Activated CD8-positive, alpha-beta memory T cell treated with anti-CD3 and anti-CD28 coated beads for 36 hours (primary cell): ENCODE data around the gene DACH1. TPM values are rescaled to one million over a fixed set of nuclear protein-coding genes. Genes with fewer than 3 reads are reported as not detected.
"Not testable (repeated sequence)": the region's sequence is repeated elsewhere in the genome, so short reads cannot be mapped to it uniquely, and the experiment has no call there.

ENCODE experiments used
- CTCF ChIA-PET: fragments of 350-600 bp; sonication (Branson Sonifier 250); formaldehyde crosslinking; loops from one replicate; lab custom pipeline; 2021; ENCODE audit warnings: antibody characterized with exemption; lab: Charles Lee
- POLR2A ChIA-PET: fragments of 350-600 bp; sonication (Branson Sonifier 250); formaldehyde crosslinking; loops from one replicate; lab custom pipeline; 2021; ENCODE audit warnings: antibody characterized with exemption; lab: Charles Lee
- total RNA-seq, 2 experiments: library from RNA; stranded (reverse); gene quantifications; one replicate each; pipeline ENCODE4 v1.2.3, GENCODE V29; 2021

Gene DACH1
- total RNA-seq, 2 experiments from 2014 or later = not detected

- POLR2A ChIA-PET, CTCF ChIA-PET: not testable (repeated sequence)
Measured at GRCh38 chr13:71837582-71837981, 29.4 kb downstream of the DACH1 start.

GRCh38 chr13:71831716-71832115, 35.3 kb downstream of the DACH1 start:
- CTCF ChIA-PET = no interaction called here
- POLR2A ChIA-PET = no interaction called here

- CTCF ChIA-PET = no interaction called here
Measured at GRCh38 chr13:71830736-71831135, 36.3 kb downstream of the DACH1 start.

GRCh38 chr13:71830323-71830722, 36.7 kb downstream of the DACH1 start:
- POLR2A ChIA-PET = no interaction called here
- CTCF ChIA-PET = no interaction called here

More at GRCh38 chr13:71830736-71831135, 36.3 kb downstream of the DACH1 start:
- POLR2A ChIA-PET = no interaction called here

GRCh38 chr13:71829547-71829946, 37.5 kb downstream of the DACH1 start:
- POLR2A ChIA-PET = no interaction called here
- CTCF ChIA-PET = no interaction called here

- CTCF ChIA-PET = no interaction called here
- POLR2A ChIA-PET = no interaction called here
Measured at GRCh38 chr13:71828564-71828963, 38.4 kb downstream of the DACH1 start.

GRCh38 chr13:71828117-71828516, 38.9 kb downstream of the DACH1 start:
- ChIA-PET POLR2A (no interaction called here), CTCF (no interaction called here)

- ChIA-PET CTCF (no interaction called here), POLR2A (no interaction called here)
Measured at GRCh38 chr13:71827241-71827640, 39.8 kb downstream of the DACH1 start.

GRCh38 chr13:71820699-71821098, 46.3 kb downstream of the DACH1 start:
- ChIA-PET CTCF (no interaction called here), POLR2A (no interaction called here)

- ChIA-PET CTCF (no interaction called here), POLR2A (no interaction called here)
Measured at GRCh38 chr13:71817335-71817734, 49.7 kb downstream of the DACH1 start.

GRCh38 chr13:71814806-71815360, 52.1 kb downstream of the DACH1 start:
- ChIA-PET CTCF (no interaction called here), POLR2A (no interaction called here)

- ChIA-PET POLR2A (no interaction called here), CTCF (no interaction called here)
Measured at GRCh38 chr13:71813187-71813586, 53.8 kb downstream of the DACH1 start.

- ChIA-PET CTCF (no interaction called here), POLR2A (no interaction called here)
Measured at GRCh38 chr13:71811344-71811743, 55.7 kb downstream of the DACH1 start.

GRCh38 chr13:71808708-71809107, 58.3 kb downstream of the DACH1 start:
- CTCF ChIA-PET = no interaction called here
- POLR2A ChIA-PET = no interaction called here

GRCh38 chr13:71806886-71807285, 60.1 kb downstream of the DACH1 start:
- CTCF ChIA-PET = no interaction called here
- POLR2A ChIA-PET = no interaction called here

GRCh38 chr13:71803066-71803465, 63.9 kb downstream of the DACH1 start:
- CTCF ChIA-PET = no interaction called here
- POLR2A ChIA-PET = no interaction called here

- POLR2A ChIA-PET = no interaction called here
- CTCF ChIA-PET = no interaction called here
Measured at GRCh38 chr13:71801781-71802180, 65.2 kb downstream of the DACH1 start.

- POLR2A ChIA-PET = no interaction called here
- CTCF ChIA-PET = no interaction called here
Measured at GRCh38 chr13:71801165-71801760, 65.7 kb downstream of the DACH1 start.

GRCh38 chr13:71799324-71799723, 67.7 kb downstream of the DACH1 start:
- ChIA-PET CTCF (no interaction called here), POLR2A (no interaction called here)

GRCh38 chr13:71798707-71799106, 68.3 kb downstream of the DACH1 start:
- CTCF ChIA-PET = no interaction called here

GRCh38 chr13:71797517-71797916, 69.5 kb downstream of the DACH1 start:
- CTCF ChIA-PET = no interaction called here
- POLR2A ChIA-PET = no interaction called here

More at GRCh38 chr13:71798707-71799106, 68.3 kb downstream of the DACH1 start:
- POLR2A ChIA-PET = no interaction called here
